Spleen (tissue), 11 donors: ENCODE measurements around the gene NAPSA. TPM values are rescaled to one million over a fixed set of nuclear protein-coding genes. Genes with fewer than 3 reads are reported as not detected.
A peak's percentile ranks its signal among the peaks of the same experiment; 100 is the strongest.

Experiments used
- DNase-seq: peaks from one replicate; pipeline ENCODE4 v3.0.0-alpha.2; 2020
- H3K27ac ChIP-seq, 8 donors: fragments of 200-600 bp; sonication (generic) in 7 of 8; 1 replicate in 4 of 8; 2 replicates in 4 of 8; pipeline versions ENCODE4 v1.5.0 to v1.8.0; 2016 to 2021; ENCODE audit warnings: inconsistent platforms in 4 of 8, mild to moderate bottlenecking in 4 of 8, moderate library complexity in 1 of 8
- H3K27me3 ChIP-seq, 7 donors: fragments of 200-600 bp; sonication (generic) in 6 of 7; replicated peaks in 1 of 7; 1 replicate in 4 of 7; 2 replicates in 3 of 7; pipeline versions ENCODE4 v1.5.0 to v1.8.0; 2016 to 2021; ENCODE audit warnings: inconsistent platforms in 3 of 7, mild to moderate bottlenecking in 1 of 7
- H3K36me3 ChIP-seq, 6 donors: fragments of 200-600 bp; sonication (generic) in 5 of 6; 1 replicate in 4 of 6; 2 replicates in 2 of 6; pipeline versions ENCODE4 v1.5.0 to v1.8.0; 2016 to 2021; ENCODE audit warnings: inconsistent platforms in 2 of 6
- H3K4me1 ChIP-seq, 6 donors: fragments of 200-600 bp; sonication (generic) in 5 of 6; 1 replicate in 3 of 6; 2 replicates in 3 of 6; pipeline versions ENCODE4 v1.5.0 to v1.8.0; 2016 to 2021; ENCODE audit warnings: inconsistent platforms in 3 of 6
- H3K4me3 ChIP-seq, 8 donors: fragments of 200-600 bp; sonication (generic) in 7 of 8; 1 replicate in 4 of 8; 2 replicates in 4 of 8; pipeline versions ENCODE4 v1.5.0 to v1.8.0; 2016 to 2021; ENCODE audit warnings: inconsistent platforms in 4 of 8, mild to moderate bottlenecking in 4 of 8, moderate library complexity in 2 of 8
- H3K9me3 ChIP-seq, 8 donors: fragments of 200-600 bp; sonication (generic) in 7 of 8; 1 replicate in 4 of 8; 2 replicates in 4 of 8; pipeline versions ENCODE4 v1.5.0 to v1.8.0; 2016 to 2021; ENCODE audit warnings: inconsistent platforms in 4 of 8
- POLR2A ChIP-seq, 3 donors: fragments of 450-650 bp; IDR thresholded peaks; one replicate each; pipeline ENCODE4 v1.5.1; 2017; ENCODE audit warnings: antibody characterized with exemption in 3 of 3, mild to moderate bottlenecking in 1 of 3
- POLR2AphosphoS5 ChIP-seq, 3 donors: sonication (generic); formaldehyde crosslinking; IDR thresholded peaks; one replicate each; pipeline ENCODE4 v1.5.1; 2017; ENCODE audit warnings: antibody characterized with exemption in 3 of 3
- WGBS, 5 donors: extraction: QIAGEN DNeasy Blood & Tissue Kit in 3 of 5; methylation state at CpG; one replicate each; pipeline versions ENCODE4 v1.1.5 to v1.1.7; 2013 to 2018; 5-methylcytosine and 5-hydroxymethylcytosine counted together
- intact Hi-C: fragments of 100-400 bp; cut with DNase I; formaldehyde crosslinking; loops from one replicate; pipeline ENCODE4 v1.15.0; 2023; ENCODE audit warnings: low total_unique reads
- polyA plus RNA-seq, 3 donors: library from polyadenylated mRNA; stranded (reverse); fragments of 200-250 nt; gene quantifications; one replicate each; pipeline ENCODE4 v1.2.1, GENCODE V29; 2013
- total RNA-seq, 7 donors: library from RNA; depleted of rRNA in 3 of 7; stranded (reverse); fragments of >200 nt in 3 of 7; fragmentation: NEBNext Ultra II Directional in 4 of 7; extraction: Animal tissue kit (Norgen Biotek cat#: 25700) in 4 of 7; gene quantifications; one replicate each; pipeline versions ENCODE4 v1.1.0 to v1.2.1, GENCODE V29; 2016 to 2021
- TF ChIP-seq, protein P1 (sequence below), 11 experiments: fragments of 200-600 bp in 7 of 11; fragments of 450-650 bp in 4 of 11; sonication (generic) in 4 of 11; IDR thresholded peaks in 8 of 11; conservative IDR thresholded peaks in 3 of 11; 1 replicate in 7 of 11; 2 replicates in 4 of 11; pipeline versions ENCODE4 v1.4.0 to v1.8.0; 2016 to 2021; ENCODE audit warnings: antibody characterized with exemption in 11 of 11, inconsistent platforms in 4 of 11, mild to moderate bottlenecking in 1 of 11
- donor health status: healthy with polysubstance abuse.
- donor health status: DM: no; HTN: no; CAD: no; lungs with moderate emphysema.
- donor health status: DM: no; HTN: no; CAD: no.
- donor health status: Bipolar disorder and iron deficiency.
- donor health status: healthy.
- donor health status: DM: no; HTN: no; CAD: no.
- donor health status: DM: yes; HTN: yes; CAD: no.

Gene NAPSA
- total and polyA plus RNA-seq, 10 donors, result 1.5 to 6.4 (median 2.7) TPM

DNA sequence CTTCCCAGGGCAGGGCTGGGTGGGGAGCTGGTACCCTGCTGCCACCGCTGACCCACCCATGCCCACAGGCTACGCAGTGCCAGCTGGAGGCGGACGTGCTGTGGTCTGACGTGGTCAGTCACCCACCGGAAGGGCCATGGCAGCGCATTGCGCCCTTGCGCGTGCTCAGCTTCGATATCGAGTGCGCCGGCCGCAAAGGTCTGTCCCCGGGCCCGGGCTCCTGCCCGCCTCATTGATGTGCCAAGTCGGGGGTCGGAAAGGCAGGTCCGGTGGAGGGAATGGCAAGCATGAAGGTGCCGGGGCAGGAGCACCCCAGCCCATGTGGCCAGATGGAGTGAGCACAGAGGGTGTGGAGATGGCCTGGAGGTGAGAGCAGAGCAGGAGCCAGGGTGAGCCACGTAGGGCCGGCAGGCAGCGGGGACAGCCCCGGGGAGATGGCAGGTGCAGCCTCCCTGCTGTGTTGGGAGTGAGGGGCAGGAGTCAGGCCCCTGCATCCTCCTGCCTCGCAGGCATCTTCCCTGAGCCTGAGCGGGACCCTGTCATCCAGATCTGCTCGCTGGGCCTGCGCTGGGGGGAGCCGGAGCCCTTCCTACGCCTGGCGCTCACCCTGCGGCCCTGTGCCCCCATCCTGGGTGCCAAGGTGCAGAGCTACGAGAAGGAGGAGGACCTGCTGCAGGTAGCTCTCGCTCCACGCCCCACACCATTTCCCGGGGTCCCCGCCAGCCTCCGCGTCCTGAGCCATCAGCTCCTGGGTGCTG lies 37.3 kb upstream of the NAPSA start:
- H3K27ac ChIP-seq, result no peak overlapping the region
- no peak overlapping the region for H3K4me3 ChIP-seq
- TF ChIP-seq, protein P1, sequence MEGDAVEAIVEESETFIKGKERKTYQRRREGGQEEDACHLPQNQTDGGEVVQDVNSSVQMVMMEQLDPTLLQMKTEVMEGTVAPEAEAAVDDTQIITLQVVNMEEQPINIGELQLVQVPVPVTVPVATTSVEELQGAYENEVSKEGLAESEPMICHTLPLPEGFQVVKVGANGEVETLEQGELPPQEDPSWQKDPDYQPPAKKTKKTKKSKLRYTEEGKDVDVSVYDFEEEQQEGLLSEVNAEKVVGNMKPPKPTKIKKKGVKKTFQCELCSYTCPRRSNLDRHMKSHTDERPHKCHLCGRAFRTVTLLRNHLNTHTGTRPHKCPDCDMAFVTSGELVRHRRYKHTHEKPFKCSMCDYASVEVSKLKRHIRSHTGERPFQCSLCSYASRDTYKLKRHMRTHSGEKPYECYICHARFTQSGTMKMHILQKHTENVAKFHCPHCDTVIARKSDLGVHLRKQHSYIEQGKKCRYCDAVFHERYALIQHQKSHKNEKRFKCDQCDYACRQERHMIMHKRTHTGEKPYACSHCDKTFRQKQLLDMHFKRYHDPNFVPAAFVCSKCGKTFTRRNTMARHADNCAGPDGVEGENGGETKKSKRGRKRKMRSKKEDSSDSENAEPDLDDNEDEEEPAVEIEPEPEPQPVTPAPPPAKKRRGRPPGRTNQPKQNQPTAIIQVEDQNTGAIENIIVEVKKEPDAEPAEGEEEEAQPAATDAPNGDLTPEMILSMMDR (IDR thresholded peaks at IDR 0.05 in 8 of 11, conservative IDR thresholded peaks at IDR 0.05 in 3 of 11), result no peak
- TF ChIP-seq POLR2A (IDR thresholded peaks at IDR 0.05), result no peak
- no peak for TF ChIP-seq POLR2AphosphoS5 (IDR thresholded peaks at IDR 0.05)
- no peaks in the 10 kb centered on the region for H3K27me3 ChIP-seq
- intact Hi-C loops, result no loop called here
- peak; percentile 70 for DNase-seq
- no peaks in the 10 kb centered on the region for H3K4me1 ChIP-seq
- H3K36me3 ChIP-seq, result peaks cover 0 to 77% (median 32%) of the 10 kb centered on the region in 6 donors
- H3K9me3 ChIP-seq, result no peaks in the 10 kb centered on the region
- 96 to 99% (median 98%) methylated on average over 32 to 41 of the region's 41 CpGs for WGBS, 5 donors

DNA sequence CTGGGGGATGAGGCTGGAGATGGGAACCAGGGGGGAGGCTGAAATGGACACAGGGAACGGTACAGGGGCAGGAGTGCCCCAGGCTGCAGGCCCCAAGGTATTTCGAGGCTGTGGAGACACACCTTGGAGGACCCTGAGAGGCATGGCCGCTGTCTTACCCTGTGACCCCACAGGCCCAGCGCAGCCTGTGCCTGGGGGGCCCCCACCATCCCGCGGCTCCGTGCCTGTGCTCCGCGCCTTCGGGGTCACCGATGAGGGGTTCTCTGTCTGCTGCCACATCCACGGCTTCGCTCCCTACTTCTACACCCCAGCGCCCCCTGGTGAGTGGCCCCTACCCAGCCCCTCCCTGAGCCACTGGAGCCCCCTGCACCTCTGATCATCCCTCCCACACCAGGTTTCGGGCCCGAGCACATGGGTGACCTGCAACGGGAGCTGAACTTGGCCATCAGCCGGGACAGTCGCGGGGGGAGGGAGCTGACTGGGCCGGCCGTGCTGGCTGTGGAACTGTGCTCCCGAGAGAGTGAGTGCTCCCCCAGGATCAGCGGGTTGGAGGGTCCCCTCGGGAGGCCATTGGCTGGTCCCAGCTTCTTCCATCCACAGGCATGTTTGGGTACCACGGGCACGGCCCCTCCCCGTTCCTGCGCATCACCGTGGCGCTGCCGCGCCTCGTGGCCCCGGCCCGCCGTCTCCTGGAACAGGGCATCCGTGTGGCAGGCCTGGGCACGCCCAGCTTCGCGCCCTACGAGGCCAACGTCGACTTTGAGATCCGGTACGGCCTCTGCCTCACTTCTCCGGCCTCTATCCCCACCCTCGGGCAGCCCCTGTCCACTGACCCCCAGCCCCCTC lies 36.4 kb upstream of the NAPSA start:
- no peak for DNase-seq
- intact Hi-C loops, result no loop called here
- TF ChIP-seq, protein P1 (IDR thresholded peaks at IDR 0.05 in 8 of 11, conservative IDR thresholded peaks at IDR 0.05 in 3 of 11), result no peak
- TF ChIP-seq POLR2AphosphoS5 (IDR thresholded peaks at IDR 0.05) (no peak), POLR2A (IDR thresholded peaks at IDR 0.05) (no peak)
- H3K36me3 ChIP-seq, result peaks cover 0 to 68% (median 28%) of the 10 kb centered on the region in 6 donors
- WGBS, 5 donors, result 93 to 97% (median 96%) methylated on average over 41 to 48 of the region's 48 CpGs
- no peaks in the 10 kb centered on the region for H3K4me1 ChIP-seq
- H3K9me3 ChIP-seq, result no peaks in the 10 kb centered on the region
- no peaks in the 10 kb centered on the region for H3K27me3 ChIP-seq
- no peak overlapping the region for H3K4me3 ChIP-seq
- no peak overlapping the region for H3K27ac ChIP-seq

- TF ChIP-seq POLR2A (IDR thresholded peaks at IDR 0.05) (no peak), POLR2AphosphoS5 (IDR thresholded peaks at IDR 0.05) (no peak)
- TF ChIP-seq, protein P1 (IDR thresholded peaks at IDR 0.05 in 8 of 11, conservative IDR thresholded peaks at IDR 0.05 in 3 of 11), result no peak
- H3K9me3 ChIP-seq, result no peaks in the 10 kb centered on the region
- DNase-seq, result no peak
- no peaks in the 10 kb centered on the region for H3K27me3 ChIP-seq
- 94 to 99% (median 97%) methylated on average over 9 to 10 of the region's 10 CpGs for WGBS, 5 donors
- H3K36me3 ChIP-seq, result peaks cover 0 to 45% (median 23%) of the 10 kb centered on the region in 6 donors
- no peak overlapping the region for H3K27ac ChIP-seq
- intact Hi-C loops, result no loop called here
- H3K4me3 ChIP-seq, result no peak overlapping the region
- no peaks in the 10 kb centered on the region for H3K4me1 ChIP-seq
Observed at GRCh38 chr19:50399368-50399745, 33.9 kb upstream of the NAPSA start.
